ENCODE measurements around the gene PLEKHB2. TPM values are rescaled to one million over a fixed set of nuclear protein-coding genes. Genes with fewer than 3 reads are reported as not detected.

The PLEKHB2 gene
- total and polyA plus RNA-seq, 10 of the 15 experiments (the other 5 are each of a cell fraction or from before 2014, with no cell fraction given): 12.3 to 55.6 (median 26.2) TPM

GRCh38 chr2:131093006-131093695 lies 12.0 kb upstream of the PLEKHB2 start, which contains the start of gene FAM168B:
TSS of gene FAM168B (minus strand) at chr2:131093460. CDS start at chr2:131082646, 10,814 bp downstream.
- Histone ChIP-seq H3K4me2 (ENCODE audit: control insufficient read depth, insufficient read depth) (peak within 1 kb of the TSS; percentile 77), H3K9me3 (replicated peaks; ENCODE audit: control insufficient read depth, insufficient read depth, low read length) (no peaks in the 10 kb centered on the region), H2AFZ (ENCODE audit: control insufficient read depth, low read depth, low read length) (peak within 1 kb of the TSS; percentile 79), H4K20me1 (ENCODE audit: control insufficient read depth, insufficient read depth) (no peaks in the 10 kb centered on the region), H3K27me3 (replicated peaks in 1 of 2; ENCODE audit: control insufficient read depth in 2 of 2, insufficient read depth in 2 of 2, low read length in 1 of 2) (no peaks in the 10 kb centered on the region), H3K9ac (ENCODE audit: control insufficient read depth, insufficient read depth, low read length) (peak within 1 kb of the TSS; percentile 85), H3K4me3 (peak within 1 kb of the TSS; percentile 90), H3K36me3 (ENCODE audit: control insufficient read depth in 2 of 2, insufficient read depth in 2 of 2, low read length in 1 of 2) (no peaks in the 10 kb centered on the region), H3K27ac (ENCODE audit: control insufficient read depth, insufficient read depth) (peak within 1 kb of the TSS; percentile 89), H3K79me2 (ENCODE audit: control insufficient read depth, insufficient read depth, low read length) (peaks cover 45% of the 10 kb centered on the region), H3K4me1 (ENCODE audit: control insufficient read depth, insufficient read depth, low read length) (peaks cover 3% of the 10 kb centered on the region; the same call in 1 of the 2 replicates)
- ChIA-PET RAD21 (ENCODE audit: unreplicated experiment) (interaction anchor here (0.9 to 2.7 kb wide), 3 partner anchors 11 to 37 kb away, joined by 4 to 18 read pairs (median 4); partner anchors contain the start of gene PLEKHB2), CTCF (interaction anchor here (1.2 to 3.9 kb wide), 4 partner anchors 10 to 298 kb away, joined by 3 to 31 read pairs (median 4); partner anchors contain the start of gene PLEKHB2), SMC1A (ENCODE audit: uncharacterized antibody, unreplicated experiment) (interaction anchor here (0.8 to 5.2 kb wide), 6 partner anchors 9 to 436 kb away, joined by 4 to 34 read pairs (median 4); partner anchors contain the start of gene PLEKHB2), POLR2A (interaction anchor here (0.8 to 2.5 kb wide), 3 partner anchors 11 to 19 kb away, joined by 3 to 45 read pairs (median 4); partner anchors contain the start of gene PLEKHB2)
- DNase-seq (ENCODE audit: low read depth, low spot score) (peak; percentile 27), ATAC-seq (peak; percentile 87), FAIRE-seq (no peak)
- no TSS peak for BruUV-seq (replicated peaks)
- intact Hi-C loops (cut with micrococcal nuclease; ENCODE audit: unreplicated experiment): loop anchor here (10.0 kb wide), 1 partner anchor 402 kb away; the partner anchor contains the start of gene MZT2A
- under 1% methylated on average over 88 of the region's 107 CpGs for WGBS (ENCODE audit: insufficient coverage, insufficient replicate concordance, low lambda C conversion rate, missing lambda C conversion rate)
- in situ Hi-C loops (cut with MboI): no loop called here
- TF ChIP-seq HSF1 (IDR thresholded peaks at IDR 0.05; ENCODE audit: low read depth, low read length) (no peak), ATF3 (IDR thresholded peaks at IDR 0.05; ENCODE audit: borderline replicate concordance, extremely low read depth, low read depth, low read length) (peak; percentile 78; the same call in 1 of the 2 replicates), BRCA1 (IDR thresholded peaks at IDR 0.05; ENCODE audit: low read depth, low read length) (no peak), SIX5 (IDR thresholded peaks at IDR 0.05; ENCODE audit: low read depth, low read length, severe bottlenecking) (peak; percentile 44), SP1 (IDR thresholded peaks at IDR 0.05; ENCODE audit: low read depth, low read length) (no peak), MAX (IDR thresholded peaks at IDR 0.05; ENCODE audit: low read depth, low read length) (peak; percentile 82; the same call in 1 of the 2 replicates), MXI1 (IDR thresholded peaks at IDR 0.05; ENCODE audit: low read depth, low read length) (no peak), EED (IDR thresholded peaks at IDR 0.05; ENCODE audit: low read depth) (no peak), SMARCA5 (IDR thresholded peaks at IDR 0.05) (peak; percentile 81; the same call in 1 of the 2 replicates), POLR2AphosphoS2 (IDR thresholded peaks at IDR 0.05; ENCODE audit: low read depth, low read length) (peak; percentile 75; the same call in 1 of the 2 replicates), BCL11A (IDR thresholded peaks at IDR 0.05; ENCODE audit: low read depth, low read length) (no peak), ZBTB40 (IDR thresholded peaks at IDR 0.05; ENCODE audit: borderline replicate concordance) (no peak), IKZF2 (IDR thresholded peaks at IDR 0.05) (no peak), TCF3 (IDR thresholded peaks at IDR 0.05; ENCODE audit: borderline replicate concordance, insufficient read depth, low read depth, low read length) (peak; percentile 11; the same call in 1 of the 2 replicates), HDGF (IDR thresholded peaks at IDR 0.05) (no peak), PAX8 (IDR thresholded peaks at IDR 0.05) (no peak)

Data from GM12878 (cell line).